KMS-11 (cell line): ENCODE results near the gene C16orf87.

Experiments
- H2AFZ ChIP-seq: fragments of 200-600 bp; sonication (generic); 2 replicates; pipeline ENCODE4 v1.6.1; 2016; ENCODE audit warnings: antibody characterized with exemption, mixed run types, low read depth
- H3K27ac ChIP-seq: fragments of 200-600 bp; sonication (generic); 2 replicates; pipeline ENCODE4 v1.6.1; 2016; ENCODE audit warnings: mild to moderate bottlenecking, mixed run types
- H3K27me3 ChIP-seq: fragments of 200-600 bp; sonication (generic); 2 replicates; pipeline ENCODE4 v1.6.1; 2017; ENCODE audit warnings: mild to moderate bottlenecking, low read depth, mixed run types, moderate library complexity; ENCODE audit not compliant: insufficient read depth
- H3K36me3 ChIP-seq: fragments of 200-600 bp; sonication (generic); 2 replicates; pipeline ENCODE4 v1.6.1; 2017; ENCODE audit warnings: mild to moderate bottlenecking, mixed run types; ENCODE audit not compliant: insufficient read depth
- H3K4me1 ChIP-seq: fragments of 200-600 bp; sonication (generic); 2 replicates; pipeline ENCODE4 v1.6.1; 2016; ENCODE audit warnings: mild to moderate bottlenecking, low read depth, mixed run types; ENCODE audit not compliant: poor library complexity, severe bottlenecking
- H3K4me2 ChIP-seq: fragments of 200-600 bp; sonication (generic); 2 replicates; pipeline ENCODE4 v1.7.0; 2016; ENCODE audit warnings: mild to moderate bottlenecking, mixed run types
- H3K4me3 ChIP-seq: fragments of 200-600 bp; sonication (generic); IDR thresholded peaks from 2 replicates; pipeline ENCODE4 v1.6.1; 2017; ENCODE audit warnings: low read depth, low read length, mixed read lengths; ENCODE audit not compliant: insufficient read depth
- H3K79me2 ChIP-seq: fragments of 200-600 bp; sonication (generic); 2 replicates; pipeline ENCODE4 v1.6.1; 2016; ENCODE audit warnings: low read depth, mixed run types; ENCODE audit not compliant: insufficient read depth
- H3K9ac ChIP-seq: fragments of 200-600 bp; sonication (generic); 2 replicates; pipeline ENCODE4 v1.6.1; 2016; ENCODE audit warnings: mild to moderate bottlenecking, mixed run types
- H4K20me1 ChIP-seq: fragments of 200-600 bp; sonication (generic); 2 replicates; pipeline ENCODE4 v1.6.1; 2016; ENCODE audit warnings: mild to moderate bottlenecking, mixed run types; ENCODE audit not compliant: insufficient read depth
- CTCF ChIP-seq: fragments of 200-600 bp; sonication (generic); conservative IDR thresholded peaks from 2 replicates; pipeline ENCODE4 v1.6.1; 2017; ENCODE audit warnings: low read depth, mild to moderate bottlenecking, antibody characterized with exemption, low read length, moderate library complexity, mixed read lengths

The C16orf87 gene

GRCh38 chr16:46852130-46852529 lies 21.1 kb upstream of the C16orf87 start:
- H2AFZ ChIP-seq, result no peak overlapping the region
- no peaks in the 10 kb centered on the region for H3K27me3 ChIP-seq
- no peak overlapping the region for H3K9ac ChIP-seq
- H3K4me3 ChIP-seq, result no peak overlapping the region
- H4K20me1 ChIP-seq, result no peaks in the 10 kb centered on the region
- H3K4me2 ChIP-seq, result no peak overlapping the region
- H3K79me2 ChIP-seq, result no peaks in the 10 kb centered on the region
- peaks cover 5% of the 10 kb centered on the region for H3K4me1 ChIP-seq
- H3K36me3 ChIP-seq, result no peaks in the 10 kb centered on the region
- no peak for TF ChIP-seq CTCF
- no peak overlapping the region for H3K27ac ChIP-seq

- H3K4me2 ChIP-seq, result no peak overlapping the region
- H3K4me3 ChIP-seq, result no peak overlapping the region
- H3K27ac ChIP-seq, result no peak overlapping the region
- peaks cover 5% of the 10 kb centered on the region for H3K4me1 ChIP-seq
- no peak for TF ChIP-seq CTCF
- H3K27me3 ChIP-seq, result no peaks in the 10 kb centered on the region
- no peaks in the 10 kb centered on the region for H4K20me1 ChIP-seq
- no peak overlapping the region for H3K9ac ChIP-seq
- H3K79me2 ChIP-seq, result no peaks in the 10 kb centered on the region
- no peak overlapping the region for H2AFZ ChIP-seq
- no peaks in the 10 kb centered on the region for H3K36me3 ChIP-seq
Observed at GRCh38 chr16:46850619-46851555, 19.9 kb upstream of the C16orf87 start.

- Histone ChIP-seq H3K36me3 (no peaks in the 10 kb centered on the region), H3K4me1 (peaks cover 5% of the 10 kb centered on the region), H3K27me3 (no peaks in the 10 kb centered on the region), H4K20me1 (no peaks in the 10 kb centered on the region), H2AFZ (no peak overlapping the region), H3K4me3 (no peak overlapping the region), H3K9ac (no peak overlapping the region), H3K4me2 (no peak overlapping the region), H3K27ac (no peak overlapping the region), H3K79me2 (no peaks in the 10 kb centered on the region)
- TF ChIP-seq CTCF, result no peak
Observed at GRCh38 chr16:46848768-46849764, 18.1 kb upstream of the C16orf87 start.

- no peak for TF ChIP-seq CTCF
- no peaks in the 10 kb centered on the region for H4K20me1 ChIP-seq
- peaks cover 1% of the 10 kb centered on the region for H3K4me1 ChIP-seq
- H3K79me2 ChIP-seq, result no peaks in the 10 kb centered on the region
- H3K27ac ChIP-seq, result no peak overlapping the region
- no peaks in the 10 kb centered on the region for H3K36me3 ChIP-seq
- no peak overlapping the region for H2AFZ ChIP-seq
- H3K4me3 ChIP-seq, result no peak overlapping the region
- H3K4me2 ChIP-seq, result no peak overlapping the region
- no peak overlapping the region for H3K9ac ChIP-seq
- no peaks in the 10 kb centered on the region for H3K27me3 ChIP-seq
Observed at GRCh38 chr16:46845952-46846351, 15.0 kb upstream of the C16orf87 start.
